ENCODE results near the gene CDK6. TPM values are rescaled to one million over a fixed set of nuclear protein-coding genes. Genes with fewer than 3 reads are reported as not detected.
A peak's percentile ranks its signal among the peaks of the same experiment; 100 is the strongest.

The CDK6 gene
- total RNA-seq, 1 donor, result 45.6 TPM

DNA sequence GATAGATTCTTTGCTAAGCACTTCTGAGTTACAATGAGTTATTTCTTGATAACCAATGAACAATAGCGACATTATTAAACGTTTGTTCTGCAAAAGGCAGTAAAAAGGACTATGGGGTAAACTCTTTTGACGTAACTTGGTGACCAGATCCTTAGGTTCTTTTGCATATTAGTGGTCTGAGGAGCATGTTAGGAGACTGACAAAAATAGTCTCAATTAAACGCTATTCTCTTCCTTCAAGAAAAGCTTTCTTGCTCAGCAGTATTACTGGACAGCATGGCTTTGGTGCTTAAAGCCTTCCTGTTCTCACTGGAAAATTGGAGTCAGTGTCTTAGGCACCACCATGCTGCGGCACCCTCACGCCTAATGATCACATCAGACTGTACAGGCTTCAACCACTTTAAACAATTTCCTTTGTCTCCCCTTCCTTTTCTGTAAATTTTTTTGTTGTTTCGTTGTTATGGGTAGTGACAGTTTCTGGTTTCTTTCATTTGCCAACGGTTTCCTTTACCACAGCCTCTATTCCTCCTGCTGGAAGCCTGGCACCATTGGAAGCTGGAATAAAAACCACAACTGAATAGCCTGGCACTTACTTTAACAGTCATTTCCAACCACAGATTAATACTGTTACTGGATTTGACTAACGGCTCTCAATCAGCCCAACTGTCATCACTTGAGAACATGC lies 197.0 kb downstream of the CDK6 start:
- no peaks in the 10 kb centered on the region for H3K9me3 ChIP-seq (ENCODE audit: low read depth, low read length)
- DNase-seq (ENCODE audit: insufficient read length, low spot score, missing footprints), result no peak
- H2AFZ ChIP-seq (ENCODE audit: low read length), result no peak overlapping the region
- H3K4me1 ChIP-seq (ENCODE audit: insufficient read depth, low read length), result peaks cover 46% of the 10 kb centered on the region
- TF ChIP-seq CTCF (IDR thresholded peaks at IDR 0.05; ENCODE audit: extremely low read depth, low read depth, low read length), result no peak
- H3K27me3 ChIP-seq (ENCODE audit: insufficient read depth, low read length), result no peaks in the 10 kb centered on the region
- no peak overlapping the region for H3K27ac ChIP-seq (ENCODE audit: low read depth, low read length)
- no peaks in the 10 kb centered on the region for H4K20me1 ChIP-seq (ENCODE audit: insufficient read depth, low read length)
- H3K4me2 ChIP-seq (ENCODE audit: insufficient read depth, low read length), result no peak overlapping the region
- H3K4me3 ChIP-seq (ENCODE audit: insufficient read depth, low read length), result no peak overlapping the region
- H3K79me2 ChIP-seq (ENCODE audit: insufficient read depth, low read length), result peaks cover 36% of the 10 kb centered on the region
- no peaks in the 10 kb centered on the region for H3K36me3 ChIP-seq (ENCODE audit: insufficient read depth, low read length)

DNA sequence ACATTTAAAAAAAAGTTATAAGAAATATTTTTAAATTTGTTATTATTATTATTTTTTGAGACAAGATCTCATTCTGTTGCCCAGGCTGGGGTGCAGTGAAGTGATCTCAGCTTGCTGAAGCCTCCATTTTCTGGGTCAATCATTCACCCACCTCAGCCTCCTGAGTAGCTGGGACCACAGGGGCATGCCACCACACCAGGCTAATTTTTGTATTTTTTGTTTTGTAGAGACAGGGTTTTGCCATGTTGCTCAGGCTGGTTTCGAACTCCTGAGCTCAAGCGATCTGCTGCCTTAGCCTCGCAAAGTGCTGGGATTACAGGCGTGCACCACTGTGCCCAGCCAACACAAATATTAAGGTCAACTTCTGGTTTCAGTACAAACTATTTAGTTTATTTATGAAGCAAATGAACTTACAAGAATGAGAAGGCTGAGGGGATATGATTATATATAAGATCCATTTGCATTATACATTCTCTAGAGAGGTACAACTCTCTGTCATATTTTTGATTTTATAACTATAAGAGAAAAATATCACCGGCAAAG lies 200.3 kb downstream of the CDK6 start:
- H3K4me1 ChIP-seq (ENCODE audit: insufficient read depth, low read length), result peaks cover 53% of the 10 kb centered on the region
- H3K4me3 ChIP-seq (ENCODE audit: insufficient read depth, low read length), result no peak overlapping the region
- H3K79me2 ChIP-seq (ENCODE audit: insufficient read depth, low read length), result peaks cover 37% of the 10 kb centered on the region
- H4K20me1 ChIP-seq (ENCODE audit: insufficient read depth, low read length), result no peaks in the 10 kb centered on the region
- no peak overlapping the region for H3K4me2 ChIP-seq (ENCODE audit: insufficient read depth, low read length)
- H3K36me3 ChIP-seq (ENCODE audit: insufficient read depth, low read length), result no peaks in the 10 kb centered on the region
- H3K27me3 ChIP-seq (ENCODE audit: insufficient read depth, low read length), result no peaks in the 10 kb centered on the region
- no peak for DNase-seq (ENCODE audit: insufficient read length, low spot score, missing footprints)
- no peak for TF ChIP-seq CTCF (IDR thresholded peaks at IDR 0.05; ENCODE audit: extremely low read depth, low read depth, low read length)
- no peak overlapping the region for H2AFZ ChIP-seq (ENCODE audit: low read length)
- H3K9me3 ChIP-seq (ENCODE audit: low read depth, low read length), result no peaks in the 10 kb centered on the region
- peak overlapping the region; percentile 78 for H3K27ac ChIP-seq (ENCODE audit: low read depth, low read length)

GRCh38 chr7:92635538-92635937 lies 200.8 kb downstream of the CDK6 start:
- H3K4me3 ChIP-seq (ENCODE audit: insufficient read depth, low read length), result no peak overlapping the region
- peaks cover 39% of the 10 kb centered on the region for H3K79me2 ChIP-seq (ENCODE audit: insufficient read depth, low read length)
- H3K27me3 ChIP-seq (ENCODE audit: insufficient read depth, low read length), result no peaks in the 10 kb centered on the region
- peak overlapping the region; percentile 78 for H3K27ac ChIP-seq (ENCODE audit: low read depth, low read length)
- H3K4me1 ChIP-seq (ENCODE audit: insufficient read depth, low read length), result peaks cover 53% of the 10 kb centered on the region
- H4K20me1 ChIP-seq (ENCODE audit: insufficient read depth, low read length), result no peaks in the 10 kb centered on the region
- H3K36me3 ChIP-seq (ENCODE audit: insufficient read depth, low read length), result no peaks in the 10 kb centered on the region
- no peak for DNase-seq (ENCODE audit: insufficient read length, low spot score, missing footprints)
- no peaks in the 10 kb centered on the region for H3K9me3 ChIP-seq (ENCODE audit: low read depth, low read length)
- peak overlapping the region; percentile 71 for H3K4me2 ChIP-seq (ENCODE audit: insufficient read depth, low read length)
- TF ChIP-seq CTCF (IDR thresholded peaks at IDR 0.05; ENCODE audit: extremely low read depth, low read depth, low read length), result no peak
- no peak overlapping the region for H2AFZ ChIP-seq (ENCODE audit: low read length)

DNA sequence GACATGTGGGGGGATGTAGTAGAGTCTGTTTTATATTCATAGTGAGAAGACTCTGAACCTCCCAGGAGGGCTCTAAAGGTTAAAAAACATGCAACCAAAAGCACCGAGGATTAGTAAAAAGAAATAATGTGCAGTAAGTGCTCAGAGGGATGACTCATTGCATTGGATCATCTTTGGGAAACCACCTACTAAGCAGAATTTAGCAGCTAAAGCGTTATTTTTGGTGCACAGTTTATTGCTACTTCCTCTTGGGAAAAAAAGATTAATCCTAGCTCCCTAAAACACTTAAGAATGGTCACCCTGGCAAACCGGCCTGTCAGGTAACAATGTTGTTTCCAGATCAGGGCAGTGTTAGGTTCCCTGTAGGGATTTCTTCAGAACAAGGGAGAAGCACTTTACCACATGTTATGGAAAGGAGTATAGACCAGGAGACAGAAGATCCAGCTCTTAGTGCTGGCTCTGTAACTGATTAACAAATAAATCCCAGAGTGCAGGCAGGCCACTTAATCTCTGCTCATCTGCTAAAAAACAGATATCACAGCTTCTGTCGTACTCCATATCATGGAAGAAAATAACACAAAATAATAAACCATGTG lies 201.4 kb downstream of the CDK6 start:
- Histone ChIP-seq H3K27me3 (ENCODE audit: insufficient read depth, low read length) (no peaks in the 10 kb centered on the region), H3K27ac (ENCODE audit: low read depth, low read length) (peak overlapping the region; percentile 78), H3K79me2 (ENCODE audit: insufficient read depth, low read length) (peaks cover 37% of the 10 kb centered on the region), H3K4me2 (ENCODE audit: insufficient read depth, low read length) (peak overlapping the region; percentile 71), H3K9me3 (ENCODE audit: low read depth, low read length) (no peaks in the 10 kb centered on the region), H3K36me3 (ENCODE audit: insufficient read depth, low read length) (no peaks in the 10 kb centered on the region), H3K4me1 (ENCODE audit: insufficient read depth, low read length) (peaks cover 49% of the 10 kb centered on the region), H4K20me1 (ENCODE audit: insufficient read depth, low read length) (no peaks in the 10 kb centered on the region), H3K4me3 (ENCODE audit: insufficient read depth, low read length) (peak overlapping the region; percentile 18), H2AFZ (ENCODE audit: low read length) (no peak overlapping the region)
- TF ChIP-seq CTCF (IDR thresholded peaks at IDR 0.05; ENCODE audit: extremely low read depth, low read depth, low read length), result no peak
- no peak for DNase-seq (ENCODE audit: insufficient read length, low spot score, missing footprints)
